HG02798 (cell line): ENCODE results near the gene C2CD3.
"Not testable (repeated sequence)": the region's sequence is repeated elsewhere in the genome, so short reads cannot be mapped to it uniquely, and the experiment has no call there.

ENCODE experiments used
- ATAC-seq: cut with Tn5 transposase; IDR thresholded peaks from one replicate; pipeline ENCODE4 v1.9.1; 2021; ENCODE audit warnings: mild to moderate bottlenecking; ENCODE audit not compliant: unreplicated experiment, poor library complexity

The C2CD3 gene

GRCh38 chr11:74072286-74072685 is 98.5 kb downstream of the C2CD3 start:
- ATAC-seq = no peak

- no peak for ATAC-seq
Observed at GRCh38 chr11:74070723-74071492, 99.9 kb downstream of the C2CD3 start.

- ATAC-seq = no peak
Observed at GRCh38 chr11:74069146-74070046, 101.4 kb downstream of the C2CD3 start.

- not testable (repeated sequence) for ATAC-seq
Observed at GRCh38 chr11:74066663-74067062, 104.1 kb downstream of the C2CD3 start.

GRCh38 chr11:74065534-74065933 is 105.3 kb downstream of the C2CD3 start:
- ATAC-seq = not testable (repeated sequence)

- ATAC-seq = not testable (repeated sequence)
Observed at GRCh38 chr11:74063628-74064027, 107.2 kb downstream of the C2CD3 start.

GRCh38 chr11:74061599-74061998 is 109.2 kb downstream of the C2CD3 start:
- ATAC-seq = not testable (repeated sequence)

GRCh38 chr11:74057249-74058151 is 113.3 kb downstream of the C2CD3 start:
- ATAC-seq = no peak

GRCh38 chr11:74055938-74056337 is 114.9 kb downstream of the C2CD3 start:
- no peak for ATAC-seq

- ATAC-seq = no peak
Observed at GRCh38 chr11:74050465-74050864, 120.3 kb downstream of the C2CD3 start.

- ATAC-seq = no peak
Observed at GRCh38 chr11:74048993-74049392, 121.8 kb downstream of the C2CD3 start.

- ATAC-seq = no peak
Observed at GRCh38 chr11:74044538-74044937, 126.3 kb downstream of the C2CD3 start.

GRCh38 chr11:74043450-74043849 is 127.4 kb downstream of the C2CD3 start:
- no peak for ATAC-seq

- ATAC-seq = no peak
Observed at GRCh38 chr11:74037309-74037708, 133.5 kb downstream of the C2CD3 start.

- no peak for ATAC-seq
Observed at GRCh38 chr11:74035264-74035663, 135.5 kb downstream of the C2CD3 start.

- no peak for ATAC-seq
Observed at GRCh38 chr11:74033046-74033445, 137.8 kb downstream of the C2CD3 start.

GRCh38 chr11:74030723-74031676 is 139.8 kb downstream of the C2CD3 start:
- ATAC-seq = no peak

GRCh38 chr11:74025467-74026166 is 145.2 kb downstream of the C2CD3 start:
- ATAC-seq = no peak
